NCI-H460 (cell line): Measurements from ENCODE around the gene OAT. TPM values are rescaled to one million over a fixed set of nuclear protein-coding genes. Genes with fewer than 3 reads are reported as not detected.
"Not testable (repeated sequence)": the region's sequence is repeated elsewhere in the genome, so short reads cannot be mapped to it uniquely, and the experiment has no call there.

Experiments used
- DNase-seq: peaks from one replicate; pipeline ENCODE4 v3.0.0-alpha.2; 2016; ENCODE audit warnings: low read depth; ENCODE audit errors: extremely low read depth
- total RNA-seq: library from RNA; depleted of rRNA; stranded (reverse); fragments of >200 nt; shearing (Covaris generic); gene quantifications from 2 replicates; pipeline ENCODE4 v1.2.3, GENCODE V29; 2014

OAT gene
- total RNA-seq, 1 experiment from 2014 or later = 83.7 TPM

- DNase-seq = no peak
Observed at GRCh38 chr10:124380256-124380995, 38.3 kb downstream of the OAT start.

GRCh38 chr10:124379609-124380193, 39.0 kb downstream of the OAT start:
- DNase-seq = no peak

- DNase-seq = no peak
Observed at GRCh38 chr10:124378881-124379471, 39.7 kb downstream of the OAT start.

GRCh38 chr10:124378271-124378670, 40.5 kb downstream of the OAT start:
- no peak for DNase-seq

- no peak for DNase-seq
Observed at GRCh38 chr10:124377101-124377500, 41.6 kb downstream of the OAT start.

GRCh38 chr10:124376411-124376810, 42.3 kb downstream of the OAT start:
- DNase-seq = no peak

- no peak for DNase-seq
Observed at GRCh38 chr10:124375691-124376090, 43.0 kb downstream of the OAT start.

- no peak for DNase-seq
Observed at GRCh38 chr10:124375353-124375614, 43.4 kb downstream of the OAT start.

GRCh38 chr10:124374535-124375352, 44.0 kb downstream of the OAT start:
- no peak for DNase-seq

- DNase-seq = no peak
Observed at GRCh38 chr10:124372899-124373298, 45.8 kb downstream of the OAT start.

GRCh38 chr10:124370426-124370825, 48.3 kb downstream of the OAT start:
- DNase-seq = no peak

- no peak for DNase-seq
Observed at GRCh38 chr10:124369986-124370385, 48.7 kb downstream of the OAT start.

- DNase-seq = not testable (repeated sequence)
Observed at GRCh38 chr10:124369533-124369932, 49.2 kb downstream of the OAT start.

- no peak for DNase-seq
Observed at GRCh38 chr10:124369066-124369465, 49.7 kb downstream of the OAT start.

- DNase-seq = no peak
Observed at GRCh38 chr10:124367936-124368335, 50.8 kb downstream of the OAT start.

GRCh38 chr10:124367414-124367813, 51.3 kb downstream of the OAT start:
- DNase-seq = no peak

- DNase-seq = no peak
Observed at GRCh38 chr10:124366825-124367224, 51.9 kb downstream of the OAT start.

GRCh38 chr10:124366343-124366742, 52.4 kb downstream of the OAT start:
- DNase-seq = no peak

- DNase-seq = no peak
Observed at GRCh38 chr10:124364674-124365073, 54.0 kb downstream of the OAT start.

- no peak for DNase-seq
Observed at GRCh38 chr10:124362568-124362967, 56.2 kb downstream of the OAT start.

- DNase-seq = no peak
Observed at GRCh38 chr10:124359336-124359832, 59.3 kb downstream of the OAT start.

GRCh38 chr10:124357561-124357885, 61.2 kb downstream of the OAT start:
- no peak for DNase-seq
